Urinary bladder (tissue), 4 donors: ENCODE data around the gene RIC3. TPM values are rescaled to one million over a fixed set of nuclear protein-coding genes. Genes with fewer than 3 reads are reported as not detected.
"Not testable (repeated sequence)": the region's sequence is repeated elsewhere in the genome, so short reads cannot be mapped to it uniquely, and the experiment has no call there.

Experiments used
- DNase-seq: peaks from one replicate; pipeline ENCODE4 v3.0.0-alpha.2; 2015; ENCODE audit errors: extremely low spot score
- H3K27ac ChIP-seq: one replicate; pipeline ENCODE4 v1.5.1; 2013; ENCODE audit warnings: low read depth, mild to moderate bottlenecking, moderate library complexity
- H3K36me3 ChIP-seq: one replicate; pipeline ENCODE4 v1.6.1; 2013; ENCODE audit warnings: mild to moderate bottlenecking, moderate library complexity; ENCODE audit not compliant: insufficient read depth
- H3K4me1 ChIP-seq: one replicate; pipeline ENCODE4 v1.6.1; 2013; ENCODE audit warnings: mild to moderate bottlenecking, moderate library complexity; ENCODE audit not compliant: insufficient read depth
- H3K4me3 ChIP-seq: one replicate; pipeline ENCODE4 v1.5.1; 2013; ENCODE audit warnings: low read depth, low read length
- WGBS: extraction: QIAGEN DNeasy Blood & Tissue Kit; methylation state at CpG from one replicate; pipeline ENCODE4 v1.1.7; 2013; 5-methylcytosine and 5-hydroxymethylcytosine counted together
- polyA plus RNA-seq: library from polyadenylated mRNA; stranded (reverse); fragments of 200-250 nt; gene quantifications from one replicate; pipeline ENCODE4 v1.2.3, GENCODE V29; 2013
- total RNA-seq: library from RNA; depleted of rRNA; stranded (reverse); fragments of >200 nt; gene quantifications from one replicate; pipeline ENCODE4 v1.2.3, GENCODE V29; 2014
- donor health status: healthy with polysubstance abuse.
- donor health status: healthy.

Gene RIC3
- total and polyA plus RNA-seq, 2 donors = 7.2 to 8.8 TPM

GRCh38 chr11:8167796-8168195 is 1.0 kb downstream of the RIC3 start:
- H3K4me3 ChIP-seq = no peak overlapping the region
- H3K36me3 ChIP-seq = peaks cover 1% of the 10 kb centered on the region
- DNase-seq = no peak
- peaks cover 1% of the 10 kb centered on the region for H3K4me1 ChIP-seq
- H3K27ac ChIP-seq = no peak overlapping the region
- 36% methylated on average over 4 of the region's 4 CpGs for WGBS

- Histone ChIP-seq H3K27ac (no peak overlapping the region), H3K4me3 (no peak overlapping the region), H3K36me3 (no peaks in the 10 kb centered on the region), H3K4me1 (peaks cover 1% of the 10 kb centered on the region)
- DNase-seq = no peak
Observed at GRCh38 chr11:8164746-8165145, 4.1 kb downstream of the RIC3 start.

GRCh38 chr11:8161627-8162304 is 7.1 kb downstream of the RIC3 start:
- H3K27ac ChIP-seq, H3K4me1 ChIP-seq, H3K36me3 ChIP-seq, H3K4me3 ChIP-seq, DNase-seq: not testable (repeated sequence)
- WGBS = 69% methylated on average over 11 of the region's 13 CpGs

GRCh38 chr11:8156877-8157276 is 11.9 kb downstream of the RIC3 start:
- H3K4me3 ChIP-seq = no peak overlapping the region
- no peak overlapping the region for H3K27ac ChIP-seq
- H3K4me1 ChIP-seq = no peaks in the 10 kb centered on the region
- 74% methylated on average over 3 of the region's 3 CpGs for WGBS
- DNase-seq = no peak
- no peaks in the 10 kb centered on the region for H3K36me3 ChIP-seq

GRCh38 chr11:8149726-8150125 is 19.1 kb downstream of the RIC3 start:
- no peak for DNase-seq
- Histone ChIP-seq H3K4me1 (no peaks in the 10 kb centered on the region), H3K36me3 (no peaks in the 10 kb centered on the region), H3K27ac (no peak overlapping the region), H3K4me3 (no peak overlapping the region)
- WGBS = 86% methylated on average over 6 of the region's 6 CpGs

- Histone ChIP-seq H3K4me1 (no peaks in the 10 kb centered on the region), H3K27ac (no peak overlapping the region), H3K4me3 (no peak overlapping the region), H3K36me3 (no peaks in the 10 kb centered on the region)
- 88% methylated on average over 2 of the region's 2 CpGs for WGBS
- DNase-seq = no peak
Observed at GRCh38 chr11:8138526-8138925, 30.3 kb downstream of the RIC3 start.

- 66% methylated on average over 2 of the region's 2 CpGs for WGBS
- H3K36me3 ChIP-seq = no peaks in the 10 kb centered on the region
Observed at GRCh38 chr11:8127447-8127846, 41.4 kb downstream of the RIC3 start.

GRCh38 chr11:8126649-8127289 is 42.1 kb downstream of the RIC3 start:
- WGBS = 55% methylated on average over 8 of the region's 8 CpGs
- Histone ChIP-seq H3K36me3 (no peaks in the 10 kb centered on the region), H3K4me1 (no peaks in the 10 kb centered on the region), H3K27ac (no peak overlapping the region), H3K4me3 (no peak overlapping the region)
- DNase-seq = no peak

More at GRCh38 chr11:8127447-8127846, 41.4 kb downstream of the RIC3 start:
- DNase-seq = no peak
- no peak overlapping the region for H3K4me3 ChIP-seq
- H3K4me1 ChIP-seq = no peaks in the 10 kb centered on the region
- no peak overlapping the region for H3K27ac ChIP-seq

- no peaks in the 10 kb centered on the region for H3K36me3 ChIP-seq
- 81% methylated on average over 1 of the region's 1 CpG for WGBS
- no peak for DNase-seq
- H3K4me1 ChIP-seq = no peaks in the 10 kb centered on the region
- no peak overlapping the region for H3K27ac ChIP-seq
- no peak overlapping the region for H3K4me3 ChIP-seq
Observed at GRCh38 chr11:8122173-8122764, 46.6 kb downstream of the RIC3 start.

GRCh38 chr11:8111636-8112035 is 57.2 kb downstream of the RIC3 start:
- DNase-seq = no peak

GRCh38 chr11:8110396-8110795 is 58.4 kb downstream of the RIC3 start:
- no peaks in the 10 kb centered on the region for H3K36me3 ChIP-seq
- H3K27ac ChIP-seq = no peak overlapping the region
- no peaks in the 10 kb centered on the region for H3K4me1 ChIP-seq
- no peak overlapping the region for H3K4me3 ChIP-seq
- WGBS = 78% methylated on average over 4 of the region's 4 CpGs
- DNase-seq = no peak

More at GRCh38 chr11:8111636-8112035, 57.2 kb downstream of the RIC3 start:
- Histone ChIP-seq H3K4me3 (no peak overlapping the region), H3K36me3 (no peaks in the 10 kb centered on the region), H3K27ac (no peak overlapping the region), H3K4me1 (no peaks in the 10 kb centered on the region)
- WGBS = 51% methylated on average over 8 of the region's 8 CpGs

GRCh38 chr11:8109675-8110074 is 59.1 kb downstream of the RIC3 start:
- Histone ChIP-seq H3K4me1 (no peaks in the 10 kb centered on the region), H3K36me3 (no peaks in the 10 kb centered on the region), H3K4me3 (no peak overlapping the region), H3K27ac (no peak overlapping the region)
- DNase-seq = no peak

GRCh38 chr11:8108421-8108820 is 60.4 kb downstream of the RIC3 start:
- Histone ChIP-seq H3K36me3 (no peaks in the 10 kb centered on the region), H3K4me1 (no peaks in the 10 kb centered on the region), H3K27ac (no peak overlapping the region), H3K4me3 (no peak overlapping the region)
- DNase-seq = no peak
- 76% methylated on average over 2 of the region's 2 CpGs for WGBS

- DNase-seq = no peak
- Histone ChIP-seq H3K36me3 (no peaks in the 10 kb centered on the region), H3K4me3 (no peak overlapping the region), H3K4me1 (no peaks in the 10 kb centered on the region), H3K27ac (no peak overlapping the region)
- WGBS = 86% methylated on average over 5 of the region's 5 CpGs
Observed at GRCh38 chr11:8107642-8108041, 61.2 kb downstream of the RIC3 start.
